HG02678 (cell line): Measurements from ENCODE around the gene KRR1.

ENCODE experiments used
- ATAC-seq: cut with Tn5 transposase; IDR thresholded peaks from one replicate; pipeline ENCODE4 v1.9.1; 2021; ENCODE audit warnings: mild to moderate bottlenecking, moderate library complexity; ENCODE audit not compliant: unreplicated experiment

The KRR1 gene

GRCh38 chr12:75511116-75512048, at the start of gene KRR1:
TSS of gene KRR1 (minus strand) at chr12:75511609. CDS start at chr12:75511597, 12 bp downstream.
- peak; percentile 97 for ATAC-seq

GRCh38 chr12:75560167-75560566, 48.8 kb upstream of the KRR1 start:
- no peak for ATAC-seq

- no peak for ATAC-seq
Observed at GRCh38 chr12:75558287-75558686, 46.9 kb upstream of the KRR1 start.

GRCh38 chr12:75556311-75556899, 45.0 kb upstream of the KRR1 start:
- no peak for ATAC-seq

- no peak for ATAC-seq
Observed at GRCh38 chr12:75554556-75554880, 43.1 kb upstream of the KRR1 start.

- ATAC-seq, result no peak
Observed at GRCh38 chr12:75553836-75554555, 42.6 kb upstream of the KRR1 start.

- no peak for ATAC-seq
Observed at GRCh38 chr12:75553398-75553797, 42.0 kb upstream of the KRR1 start.

GRCh38 chr12:75551477-75551876, 40.1 kb upstream of the KRR1 start:
- ATAC-seq, result no peak

GRCh38 chr12:75550401-75551240, 39.2 kb upstream of the KRR1 start:
- ATAC-seq, result no peak

GRCh38 chr12:75549989-75550388, 38.6 kb upstream of the KRR1 start:
- ATAC-seq, result no peak

- no peak for ATAC-seq
Observed at GRCh38 chr12:75548879-75549278, 37.5 kb upstream of the KRR1 start.

- no peak for ATAC-seq
Observed at GRCh38 chr12:75545636-75546035, 34.2 kb upstream of the KRR1 start.

- no peak for ATAC-seq
Observed at GRCh38 chr12:75543529-75543928, 32.1 kb upstream of the KRR1 start.

GRCh38 chr12:75542942-75543341, 31.5 kb upstream of the KRR1 start:
- ATAC-seq, result no peak

- no peak for ATAC-seq
Observed at GRCh38 chr12:75539889-75540288, 28.5 kb upstream of the KRR1 start.

- ATAC-seq, result no peak
Observed at GRCh38 chr12:75533239-75533638, 21.8 kb upstream of the KRR1 start.

GRCh38 chr12:75529826-75530225, 18.4 kb upstream of the KRR1 start:
- no peak for ATAC-seq

GRCh38 chr12:75529316-75529715, 17.9 kb upstream of the KRR1 start:
- ATAC-seq, result no peak

- ATAC-seq, result no peak
Observed at GRCh38 chr12:75528692-75529091, 17.3 kb upstream of the KRR1 start.

GRCh38 chr12:75528272-75528671, 16.9 kb upstream of the KRR1 start:
- no peak for ATAC-seq
